A549 treated with GW870086 at 1 μM for 4 hours (cell line): ENCODE measurements around the gene ANXA5. TPM values are rescaled to one million over a fixed set of nuclear protein-coding genes. Genes with fewer than 3 reads are reported as not detected.

Experiments
- total RNA-seq: library from RNA; stranded (reverse); fragments of 200-300 nt; extraction: Qiagen RNA extraction; gene quantifications from 5 replicates; pipeline ENCODE4 v1.2.3, GENCODE V29; 2022; ENCODE audit warnings: low read depth

The ANXA5 gene
- 526 to 633 TPM (median 553 TPM) in 5 replicates for total RNA-seq

DNA sequence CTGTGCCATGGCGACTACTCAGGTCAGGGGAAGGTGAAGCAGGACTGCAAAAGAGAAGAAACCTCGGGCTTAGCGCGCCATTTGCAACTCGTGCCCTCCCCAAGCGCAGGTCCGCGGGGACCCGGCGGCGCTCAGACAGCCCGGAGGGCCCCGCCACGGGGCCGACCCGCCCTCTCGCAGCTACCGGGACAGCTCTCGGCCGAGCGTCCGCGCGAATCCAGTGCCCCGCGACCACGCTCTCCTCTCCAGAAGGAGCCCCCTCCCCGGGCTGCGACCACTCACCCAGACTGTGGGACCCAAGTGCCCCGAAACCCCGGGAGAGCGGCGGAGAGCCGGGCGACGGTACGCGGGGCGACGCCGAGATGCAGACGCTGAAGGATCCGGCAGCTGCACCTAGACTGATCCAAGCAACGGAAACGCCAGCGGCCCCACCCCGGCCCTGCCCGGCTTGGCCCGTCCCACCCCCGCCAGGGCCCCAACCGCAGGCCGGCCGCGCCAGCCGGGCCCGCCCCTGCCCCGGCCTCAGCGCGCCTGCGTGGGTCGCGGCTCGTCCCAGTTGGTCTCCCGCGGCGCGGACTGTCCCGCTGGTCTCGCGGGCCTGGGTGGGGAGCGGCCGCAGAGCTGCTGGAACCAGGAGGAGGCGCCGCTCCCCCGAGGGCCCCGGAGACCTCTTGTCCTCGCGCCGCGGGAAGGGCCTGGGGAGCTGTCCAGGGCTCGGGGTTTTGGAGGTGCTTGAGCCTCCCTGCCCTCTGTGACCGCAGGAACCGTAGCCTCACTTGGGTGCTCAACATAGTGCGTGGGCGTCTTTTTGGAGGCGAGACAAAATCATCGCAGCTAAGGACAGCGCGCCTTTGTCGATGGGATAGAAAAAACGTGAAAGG, at the start of gene ANXA5:
Gene ANXA5 (minus strand): TSS at position 400 of the 881 bp plus-strand sequence. CDS start 391 bp downstream, at position 9.

Other genes with a start within 250 kb of the ANXA5 start
- 0.23 to 0.49 TPM (median 0.28 TPM) in 5 replicates for gene SMIM43, start 68.2 kb upstream of the ANXA5 start, total RNA-seq
- gene EXOSC9, start 104.3 kb upstream of the ANXA5 start, total RNA-seq: 28.6 to 34.2 TPM (median 29.6 TPM) in 5 replicates
- 35.5 to 49.8 TPM (median 43.8 TPM) in 5 replicates for gene CCNA2, start 126.9 kb upstream of the ANXA5 start, total RNA-seq
- gene BBS7, start 173.5 kb upstream of the ANXA5 start, total RNA-seq: 11.6 to 15.2 TPM (median 13.1 TPM) in 5 replicates